Stomach (tissue), 4 donors: ENCODE data around the gene CACNA2D2.

Experiments
- CTCF ChIP-seq, 7 experiments: fragments of 450-650 bp in 4 of 7; fragments of 200-600 bp in 3 of 7; sonication (generic) in 3 of 7; IDR thresholded peaks; one replicate each; pipeline ENCODE4 v1.5.1; 2016 to 2019; ENCODE audit warnings: antibody characterized with exemption in 7 of 7, control low read depth in 2 of 7, mild to moderate bottlenecking in 1 of 7
- EP300 ChIP-seq: sonication (generic); formaldehyde crosslinking; IDR thresholded peaks from one replicate; pipeline ENCODE4 v1.6.1; 2017; ENCODE audit warnings: antibody characterized with exemption
- POLR2A ChIP-seq, 4 donors: fragments of 450-650 bp; IDR thresholded peaks; one replicate each; pipeline ENCODE4 v1.6.1; 2016; ENCODE audit warnings: antibody characterized with exemption in 4 of 4, control low read depth in 2 of 4, mild to moderate bottlenecking in 1 of 4, moderate library complexity in 1 of 4
- POLR2AphosphoS5 ChIP-seq, 3 donors: sonication (generic); formaldehyde crosslinking; IDR thresholded peaks; one replicate each; pipeline ENCODE4 v1.6.1; 2016; ENCODE audit warnings: antibody characterized with exemption in 3 of 3

- no peak for TF ChIP-seq POLR2A (IDR thresholded peaks at IDR 0.05)
- TF ChIP-seq CTCF (IDR thresholded peaks at IDR 0.05), result no peak
- TF ChIP-seq POLR2AphosphoS5 (IDR thresholded peaks at IDR 0.05), result no peak
- no peak for TF ChIP-seq EP300
These were observed 30.5 kb upstream of the CACNA2D2 start for GRCh38 chr3:50533807-50534461.
